DMS153 treated with DMSO at 0.1 percent for 48 hours (cell line): ENCODE data around the gene PFN1.

Experiments
- DNase-seq: peaks from one replicate; lab custom pipeline; 2025; ENCODE audit not compliant: unreplicated experiment; lab: John Stamatoyannopoulos, UW

PFN1 gene

GRCh38 chr17:4897198-4897687 lies 51.1 kb downstream of the PFN1 start:
- DNase-seq = no peak

GRCh38 chr17:4896332-4897197 lies 51.8 kb downstream of the PFN1 start:
- no peak for DNase-seq

GRCh38 chr17:4895657-4896331 lies 52.5 kb downstream of the PFN1 start:
- no peak for DNase-seq
